WERI-Rb-1 (cell line): ENCODE results near the gene DAAM1.

ENCODE experiments used
- DNase-seq: peaks from one replicate; pipeline ENCODE4 v3.0.0-alpha.2; 2020
- H3K27ac ChIP-seq: fragments of 250-450 bp; sonication (Bioruptor Pico); 2 replicates; pipeline ENCODE4 v1.5.1; 2020; ENCODE audit warnings: mild to moderate bottlenecking, moderate library complexity
- H3K27me3 ChIP-seq: fragments of 250-450 bp; sonication (Bioruptor Pico); 2 replicates; pipeline ENCODE4 v1.5.1; 2021; ENCODE audit warnings: mild to moderate bottlenecking, low read depth, moderate library complexity; ENCODE audit not compliant: insufficient read depth, severe bottlenecking
- H3K36me3 ChIP-seq: fragments of 250-450 bp; sonication (Bioruptor Pico); 2 replicates; pipeline ENCODE4 v1.5.1; 2020; ENCODE audit warnings: mild to moderate bottlenecking, moderate library complexity
- H3K4me3 ChIP-seq: 2 replicates; pipeline ENCODE4 v1.5.1; 2011; ENCODE audit warnings: low read depth, mild to moderate bottlenecking, control low read depth, low read length
- H3K9me3 ChIP-seq: fragments of 250-450 bp; sonication (Bioruptor Pico); 2 replicates; pipeline ENCODE4 v1.5.1; 2021; ENCODE audit warnings: mild to moderate bottlenecking, moderate library complexity; ENCODE audit not compliant: severe bottlenecking
- CTCF ChIP-seq: IDR thresholded peaks from 2 replicates; pipeline ENCODE4 v1.5.1; 2011; ENCODE audit warnings: low read depth, mild to moderate bottlenecking, control low read depth, inconsistent platforms, low read length

Gene DAAM1

GRCh38 chr14:59394268-59394667, 205.8 kb downstream of the DAAM1 start:
- no peak for TF ChIP-seq CTCF
- H3K4me3 ChIP-seq = no peak overlapping the region
- H3K36me3 ChIP-seq = no peaks in the 10 kb centered on the region
- no peak overlapping the region for H3K27ac ChIP-seq
- no peak for DNase-seq
- no peaks in the 10 kb centered on the region for H3K9me3 ChIP-seq
- H3K27me3 ChIP-seq = no peaks in the 10 kb centered on the region

GRCh38 chr14:59395672-59396071, 207.2 kb downstream of the DAAM1 start:
- Histone ChIP-seq H3K4me3 (no peak overlapping the region), H3K9me3 (no peaks in the 10 kb centered on the region)

GRCh38 chr14:59398841-59399240, 210.4 kb downstream of the DAAM1 start:
- no peak for DNase-seq
- TF ChIP-seq CTCF = no peak

More at GRCh38 chr14:59395672-59396071, 207.2 kb downstream of the DAAM1 start:
- no peak for DNase-seq
- H3K27me3 ChIP-seq = no peaks in the 10 kb centered on the region
- no peaks in the 10 kb centered on the region for H3K36me3 ChIP-seq
- no peak for TF ChIP-seq CTCF
- H3K27ac ChIP-seq = no peak overlapping the region

GRCh38 chr14:59406454-59407245, 218.2 kb downstream of the DAAM1 start:
- no peak overlapping the region for H3K27ac ChIP-seq

More at GRCh38 chr14:59398841-59399240, 210.4 kb downstream of the DAAM1 start:
- H3K9me3 ChIP-seq = no peaks in the 10 kb centered on the region
- H3K27me3 ChIP-seq = no peaks in the 10 kb centered on the region
- no peak overlapping the region for H3K27ac ChIP-seq
- H3K36me3 ChIP-seq = no peaks in the 10 kb centered on the region
- H3K4me3 ChIP-seq = no peak overlapping the region

GRCh38 chr14:59407246-59408010, 219.0 kb downstream of the DAAM1 start:
- no peak for TF ChIP-seq CTCF
- Histone ChIP-seq H3K36me3 (no peaks in the 10 kb centered on the region), H3K27me3 (no peaks in the 10 kb centered on the region), H3K4me3 (no peak overlapping the region), H3K27ac (no peak overlapping the region), H3K9me3 (peaks cover 6% of the 10 kb centered on the region)
- no peak for DNase-seq

More at GRCh38 chr14:59406454-59407245, 218.2 kb downstream of the DAAM1 start:
- H3K9me3 ChIP-seq = peaks cover 6% of the 10 kb centered on the region
- H3K27me3 ChIP-seq = no peaks in the 10 kb centered on the region
- TF ChIP-seq CTCF = no peak
- DNase-seq = no peak
- H3K36me3 ChIP-seq = no peaks in the 10 kb centered on the region
- no peak overlapping the region for H3K4me3 ChIP-seq
